Small intestine (tissue), 16 donors: ENCODE data around the gene SLC30A4. TPM values are rescaled to one million over a fixed set of nuclear protein-coding genes. Genes with fewer than 3 reads are reported as not detected.

Experiments
- DNase-seq, 2 donors: peaks; one replicate each; pipeline versions ENCODE4 v3.0.0 to v3.0.0-alpha.2; 2013
- FAIRE-seq: peaks from 2 replicates; lab custom pipeline; 2012; peaks lifted over from hg19 to GRCh38; lab: Jason Lieb, UNC
- H3K27ac ChIP-seq, 3 donors: one replicate each; pipeline ENCODE4 v1.5.1; 2013; ENCODE audit warnings: low read length in 2 of 3, mild to moderate bottlenecking in 2 of 3, control low read depth in 1 of 3, inconsistent platforms in 1 of 3, low read depth in 1 of 3, moderate library complexity in 1 of 3
- H3K27me3 ChIP-seq, 3 donors: one replicate each; pipeline ENCODE4 v1.6.1; 2013; ENCODE audit warnings: low read length in 3 of 3, inconsistent platforms in 1 of 3; ENCODE audit not compliant: control insufficient read depth in 3 of 3, insufficient read depth in 3 of 3
- H3K36me3 ChIP-seq, 3 donors: one replicate each; pipeline ENCODE4 v1.6.1; 2013; ENCODE audit warnings: low read length in 3 of 3, inconsistent platforms in 1 of 3, low read depth in 1 of 3, mild to moderate bottlenecking in 1 of 3, moderate library complexity in 1 of 3; ENCODE audit not compliant: control insufficient read depth in 3 of 3, insufficient read depth in 2 of 3
- H3K4me1 ChIP-seq, 3 donors: one replicate each; pipeline ENCODE4 v1.6.1; 2013; ENCODE audit warnings: low read length in 2 of 3, inconsistent platforms in 1 of 3, low read depth in 1 of 3, mild to moderate bottlenecking in 1 of 3, moderate library complexity in 1 of 3; ENCODE audit not compliant: control insufficient read depth in 3 of 3, insufficient read depth in 2 of 3
- H3K4me3 ChIP-seq, 3 donors: one replicate each; pipeline ENCODE4 v1.5.1; 2013; ENCODE audit warnings: low read length in 3 of 3, control low read depth in 1 of 3, inconsistent platforms in 1 of 3, low read depth in 1 of 3, mild to moderate bottlenecking in 1 of 3, moderate library complexity in 1 of 3
- H3K9me3 ChIP-seq, 2 donors: one replicate each; pipeline ENCODE4 v1.6.1; 2013; ENCODE audit warnings: low read depth in 1 of 2, low read length in 1 of 2; ENCODE audit not compliant: control insufficient read depth in 2 of 2, insufficient read depth in 1 of 2
- WGBS, 3 donors: extraction: QIAGEN DNeasy Blood & Tissue Kit; methylation state at CpG; one replicate each; pipeline ENCODE4 v1.1.7; 2013; 5-methylcytosine and 5-hydroxymethylcytosine counted together
- long read RNA-seq, 10 donors: transcript quantifications; one replicate each; lab custom pipeline, GENCODE V29; 2026
- polyA plus RNA-seq, 4 donors: library from polyadenylated mRNA; stranded (reverse) in 3 of 4; unstranded in 1 of 4; fragments of 200-250 nt in 3 of 4; fragments of 120-200 nt in 1 of 4; gene quantifications; one replicate each; pipeline versions ENCODE4 v1.2.1 to v1.2.3, GENCODE V29; 2013
- donor health status: healthy with polysubstance abuse.
- donor health status: control.
- donor health status: control.
- donor health status: Bipolar disorder and iron deficiency.
- donor health status: healthy.

The SLC30A4 gene
- 10 to 100 TPM in 2 of 4 donors, 1 to 10 TPM in 2; 3.2 to 13.6 (median 8.9) TPM for polyA plus RNA-seq
- long read RNA-seq, donor 1, result 0 reads
- long read RNA-seq, donor 2, result 0 reads
- long read RNA-seq, donor 3, result 0 reads
- long read RNA-seq, donor 4, result 0 reads
- long read RNA-seq, donor 5, result 0 reads
- long read RNA-seq, donor 6, result 0 reads
- long read RNA-seq, donor 7, result 0 reads
- long read RNA-seq, donor 8, result 0 reads
- long read RNA-seq, donor 9, result 0 reads
- long read RNA-seq, donor 10, result 0 reads

- H3K4me3 ChIP-seq, result peak within 1 kb of the TSS; percentile 47 to 69 (median 61)
- FAIRE-seq (no peak), DNase-seq (peak; percentile 78 to 79)
- 0 to 1% (median 0%) methylated on average over 76 to 106 of the region's 106 CpGs for WGBS, 3 donors
- H3K4me1 ChIP-seq, result peaks cover 0 to 12% (median 0%) of the 10 kb centered on the region in 3 donors
- peak within 1 kb of the TSS; percentile 74 to 87 (median 74) for H3K27ac ChIP-seq
- H3K36me3 ChIP-seq, result no peaks in the 10 kb centered on the region
- H3K9me3 ChIP-seq, result no peaks in the 10 kb centered on the region
- peaks cover 0 to 30% (median 0%) of the 10 kb centered on the region in 3 donors for H3K27me3 ChIP-seq
These were observed at the start of gene SLC30A4 for GRCh38 chr15:45522328-45523165. Gene SLC30A4, minus strand, starts transcription at chr15:45522755. Its CDS starts 401 bp downstream, at chr15:45522354.

GRCh38 chr15:45555934-45556608 lies 33.5 kb upstream of the SLC30A4 start:
- no peak overlapping the region for H3K4me3 ChIP-seq
- no peaks in the 10 kb centered on the region for H3K27me3 ChIP-seq
- H3K4me1 ChIP-seq, result no peaks in the 10 kb centered on the region
- WGBS, 3 donors, result 11 to 31% (median 21%) methylated on average over 3 of the region's 3 CpGs
- FAIRE-seq (no peak), DNase-seq (peak; percentile 25)
- H3K27ac ChIP-seq, result no peak overlapping the region
- H3K9me3 ChIP-seq, result no peaks in the 10 kb centered on the region
- H3K36me3 ChIP-seq, result no peaks in the 10 kb centered on the region

GRCh38 chr15:45551676-45552075 lies 29.1 kb upstream of the SLC30A4 start:
- H3K27ac ChIP-seq, result no peak overlapping the region
- H3K9me3 ChIP-seq, result no peaks in the 10 kb centered on the region
- H3K4me3 ChIP-seq, result no peak overlapping the region
- DNase-seq (no peak), FAIRE-seq (no peak)
- H3K4me1 ChIP-seq, result no peaks in the 10 kb centered on the region
- WGBS, 3 donors, result 71 to 76% (median 71%) methylated on average over 3 of the region's 3 CpGs
- no peaks in the 10 kb centered on the region for H3K27me3 ChIP-seq
- H3K36me3 ChIP-seq, result no peaks in the 10 kb centered on the region

- Histone ChIP-seq H3K36me3 (no peaks in the 10 kb centered on the region), H3K4me3 (no peak overlapping the region), H3K9me3 (no peaks in the 10 kb centered on the region), H3K4me1 (no peaks in the 10 kb centered on the region), H3K27me3 (no peaks in the 10 kb centered on the region), H3K27ac (no peak overlapping the region)
- no peak for FAIRE-seq
- DNase-seq, result no peak
- WGBS, 3 donors, result 84 to 89% (median 88%) methylated on average over 3 of the region's 3 CpGs
These were observed 27.9 kb upstream of the SLC30A4 start for GRCh38 chr15:45550436-45550835.

- Histone ChIP-seq H3K36me3 (no peaks in the 10 kb centered on the region), H3K4me3 (no peak overlapping the region), H3K9me3 (no peaks in the 10 kb centered on the region), H3K4me1 (no peaks in the 10 kb centered on the region), H3K27ac (no peak overlapping the region), H3K27me3 (no peaks in the 10 kb centered on the region)
- DNase-seq (no peak), FAIRE-seq (no peak)
- 89 to 93% (median 93%) methylated on average over 9 of the region's 9 CpGs for WGBS, 3 donors
These were observed 27.1 kb upstream of the SLC30A4 start for GRCh38 chr15:45549541-45550220.

GRCh38 chr15:45548753-45549520 lies 26.4 kb upstream of the SLC30A4 start:
- WGBS, 3 donors, result 82 to 88% (median 88%) methylated on average over 17 of the region's 17 CpGs
- no peak for FAIRE-seq
- H3K4me1 ChIP-seq, result no peaks in the 10 kb centered on the region

GRCh38 chr15:45546789-45547188 lies 24.2 kb upstream of the SLC30A4 start:
- DNase-seq (no peak), FAIRE-seq (no peak)
- H3K36me3 ChIP-seq, result no peaks in the 10 kb centered on the region
- H3K4me3 ChIP-seq, result no peak overlapping the region
- 82 to 93% (median 92%) methylated on average over 7 of the region's 7 CpGs for WGBS, 3 donors
- H3K9me3 ChIP-seq, result no peaks in the 10 kb centered on the region
- no peaks in the 10 kb centered on the region for H3K27me3 ChIP-seq
- no peak overlapping the region for H3K27ac ChIP-seq
- H3K4me1 ChIP-seq, result no peaks in the 10 kb centered on the region

More at GRCh38 chr15:45548753-45549520, 26.4 kb upstream of the SLC30A4 start:
- no peaks in the 10 kb centered on the region for H3K9me3 ChIP-seq
- H3K36me3 ChIP-seq, result no peaks in the 10 kb centered on the region
- H3K27ac ChIP-seq, result no peak overlapping the region
- DNase-seq, result no peak
- H3K27me3 ChIP-seq, result no peaks in the 10 kb centered on the region
- no peak overlapping the region for H3K4me3 ChIP-seq
